ENCODE data around the gene ATP6V0C.

GRCh38 chr16:2501946-2502895 lies 11.5 kb upstream of the ATP6V0C start:
- TF ChIP-seq POLR2A (IDR thresholded peaks at IDR 0.05) (no peak), CTCF (IDR thresholded peaks at IDR 0.05) (no peak)
